ENCODE data around the gene ZNF155.

Gene ZNF155

GRCh38 chr19:43960411-43960810, 23.6 kb upstream of the ZNF155 start:
- Histone ChIP-seq H3K4me3 (ENCODE audit: low read length) (no peak overlapping the region), H3K4ac (ENCODE audit: low read depth, low read length) (no peak overlapping the region), H2BK15ac (replicated peaks; ENCODE audit: low read depth) (no peak overlapping the region), H3K18ac (ENCODE audit: low read length) (no peak overlapping the region), H3K36me3 (ENCODE audit: control insufficient read depth, insufficient read depth, low read length) (no peaks in the 10 kb centered on the region), H3K9ac (ENCODE audit: low read length) (no peak overlapping the region), H4K5ac (ENCODE audit: low read length) (no peak overlapping the region), H3K27ac (ENCODE audit: low read depth, low read length) (no peak overlapping the region), H3K56ac (ENCODE audit: low read length) (no peak overlapping the region), H3K27me3 (ENCODE audit: insufficient read depth, low read length, poor library complexity) (no peaks in the 10 kb centered on the region), H3K4me2 (ENCODE audit: low read length) (no peak overlapping the region), H2AK5ac (ENCODE audit: low read length) (no peak overlapping the region), H3K23ac (ENCODE audit: low read length) (no peak overlapping the region), H3K4me1 (ENCODE audit: control insufficient read depth, low read depth, low read length) (no peaks in the 10 kb centered on the region), H4K8ac (ENCODE audit: low read depth, low read length) (no peak overlapping the region), H2BK5ac (ENCODE audit: low read length) (no peak overlapping the region), H2BK120ac (ENCODE audit: low read depth, low read length) (no peak overlapping the region), H3K79me2 (ENCODE audit: control insufficient read depth, insufficient read depth, low read length) (no peaks in the 10 kb centered on the region), H3K79me1 (ENCODE audit: low read length) (no peaks in the 10 kb centered on the region)
- no CpG with 5 or more reads among the region's 4 CpGs for WGBS (ENCODE audit: extremely low coverage, insufficient coverage, low lambda C conversion rate)
- no peak for DNase-seq

DNA sequence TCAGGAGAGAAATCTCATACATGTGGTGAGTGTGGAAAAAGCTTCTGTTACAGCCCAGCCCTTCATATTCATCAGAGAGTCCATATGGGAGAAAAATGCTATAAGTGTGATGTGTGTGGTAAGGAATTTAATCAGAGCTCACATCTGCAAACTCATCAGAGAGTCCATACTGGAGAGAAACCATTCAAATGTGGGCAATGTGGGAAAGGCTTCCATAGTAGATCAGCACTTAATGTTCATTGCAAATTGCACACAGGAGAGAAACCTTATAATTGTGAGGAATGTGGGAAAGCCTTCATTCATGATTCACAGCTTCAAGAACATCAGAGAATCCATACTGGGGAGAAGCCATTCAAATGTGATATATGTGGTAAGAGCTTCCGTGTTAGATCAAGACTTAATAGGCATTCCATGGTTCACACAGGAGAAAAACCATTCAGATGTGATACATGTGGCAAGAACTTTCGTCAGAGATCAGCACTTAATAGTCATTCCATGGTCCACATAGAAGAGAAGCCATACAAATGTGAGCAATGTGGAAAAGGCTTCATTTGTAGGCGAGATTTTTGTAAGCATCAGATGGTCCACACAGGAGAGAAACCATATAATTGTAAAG, 17.8 kb upstream of the ZNF155 start:
- H2BK15ac ChIP-seq (replicated peaks; ENCODE audit: low read depth), result no peak overlapping the region
- WGBS (ENCODE audit: extremely low coverage, insufficient coverage, low lambda C conversion rate), result no CpG with 5 or more reads among the region's 3 CpGs
- peak; percentile 41 for DNase-seq
- H3K56ac ChIP-seq (ENCODE audit: low read length), result no peak overlapping the region
- H3K4me3 ChIP-seq (ENCODE audit: low read length), result peak overlapping the region; percentile 25
- no peak overlapping the region for H4K5ac ChIP-seq (ENCODE audit: low read length)
- H3K4me1 ChIP-seq (ENCODE audit: control insufficient read depth, low read depth, low read length), result no peaks in the 10 kb centered on the region
- H3K4ac ChIP-seq (ENCODE audit: low read depth, low read length), result no peak overlapping the region
- no peaks in the 10 kb centered on the region for H3K79me1 ChIP-seq (ENCODE audit: low read length)
- no peak overlapping the region for H3K23ac ChIP-seq (ENCODE audit: low read length)
- no peaks in the 10 kb centered on the region for H3K79me2 ChIP-seq (ENCODE audit: control insufficient read depth, insufficient read depth, low read length)
- no peak overlapping the region for H3K18ac ChIP-seq (ENCODE audit: low read length)
- no peak overlapping the region for H3K27ac ChIP-seq (ENCODE audit: low read depth, low read length)
- H3K9ac ChIP-seq (ENCODE audit: low read length), result no peak overlapping the region
- peaks cover 14% of the 10 kb centered on the region for H3K36me3 ChIP-seq (ENCODE audit: control insufficient read depth, insufficient read depth, low read length)
- no peak overlapping the region for H4K8ac ChIP-seq (ENCODE audit: low read depth, low read length)
- no peak overlapping the region for H2BK120ac ChIP-seq (ENCODE audit: low read depth, low read length)
- H3K4me2 ChIP-seq (ENCODE audit: low read length), result no peak overlapping the region
- no peak overlapping the region for H2BK5ac ChIP-seq (ENCODE audit: low read length)
- no peak overlapping the region for H2AK5ac ChIP-seq (ENCODE audit: low read length)
- no peaks in the 10 kb centered on the region for H3K27me3 ChIP-seq (ENCODE audit: insufficient read depth, low read length, poor library complexity)

GRCh38 chr19:43976732-43977131, 7.3 kb upstream of the ZNF155 start:
- Histone ChIP-seq H2AK5ac (ENCODE audit: low read length) (no peak overlapping the region), H3K27ac (ENCODE audit: low read depth, low read length) (no peak overlapping the region), H2BK15ac (replicated peaks; ENCODE audit: low read depth) (no peak overlapping the region), H3K4ac (ENCODE audit: low read depth, low read length) (no peak overlapping the region), H3K23ac (ENCODE audit: low read length) (no peak overlapping the region), H3K4me3 (ENCODE audit: low read length) (no peak overlapping the region), H3K56ac (ENCODE audit: low read length) (no peak overlapping the region), H3K79me1 (ENCODE audit: low read length) (no peaks in the 10 kb centered on the region), H2BK5ac (ENCODE audit: low read length) (no peak overlapping the region), H3K4me2 (ENCODE audit: low read length) (no peak overlapping the region), H3K27me3 (ENCODE audit: insufficient read depth, low read length, poor library complexity) (no peaks in the 10 kb centered on the region), H4K8ac (ENCODE audit: low read depth, low read length) (no peak overlapping the region), H3K18ac (ENCODE audit: low read length) (no peak overlapping the region), H2BK120ac (ENCODE audit: low read depth, low read length) (no peak overlapping the region), H3K79me2 (ENCODE audit: control insufficient read depth, insufficient read depth, low read length) (no peaks in the 10 kb centered on the region), H3K4me1 (ENCODE audit: control insufficient read depth, low read depth, low read length) (no peaks in the 10 kb centered on the region), H3K9ac (ENCODE audit: low read length) (no peak overlapping the region), H4K5ac (ENCODE audit: low read length) (no peak overlapping the region), H3K36me3 (ENCODE audit: control insufficient read depth, insufficient read depth, low read length) (no peaks in the 10 kb centered on the region)
- WGBS (ENCODE audit: extremely low coverage, insufficient coverage, low lambda C conversion rate), result no CpG with 5 or more reads among the region's 1 CpG
- DNase-seq, result no peak

- Histone ChIP-seq H2BK5ac (ENCODE audit: low read length) (no peak overlapping the region), H3K4ac (ENCODE audit: low read depth, low read length) (no peak overlapping the region), H4K5ac (ENCODE audit: low read length) (no peak overlapping the region), H3K36me3 (ENCODE audit: control insufficient read depth, insufficient read depth, low read length) (no peaks in the 10 kb centered on the region), H2BK15ac (replicated peaks; ENCODE audit: low read depth) (no peak overlapping the region), H3K4me3 (ENCODE audit: low read length) (no peak overlapping the region), H3K4me2 (ENCODE audit: low read length) (no peak overlapping the region), H3K23ac (ENCODE audit: low read length) (no peak overlapping the region), H2AK5ac (ENCODE audit: low read length) (no peak overlapping the region), H3K27me3 (ENCODE audit: insufficient read depth, low read length, poor library complexity) (no peaks in the 10 kb centered on the region), H3K9ac (ENCODE audit: low read length) (no peak overlapping the region), H3K4me1 (ENCODE audit: control insufficient read depth, low read depth, low read length) (no peaks in the 10 kb centered on the region), H3K27ac (ENCODE audit: low read depth, low read length) (no peak overlapping the region), H2BK120ac (ENCODE audit: low read depth, low read length) (no peak overlapping the region), H3K18ac (ENCODE audit: low read length) (no peak overlapping the region), H4K8ac (ENCODE audit: low read depth, low read length) (no peak overlapping the region), H3K56ac (ENCODE audit: low read length) (no peak overlapping the region), H3K79me1 (ENCODE audit: low read length) (peaks cover 7% of the 10 kb centered on the region), H3K79me2 (ENCODE audit: control insufficient read depth, insufficient read depth, low read length) (no peaks in the 10 kb centered on the region)
- no peak for DNase-seq
- no CpG with 5 or more reads among the region's 2 CpGs for WGBS (ENCODE audit: extremely low coverage, insufficient coverage, low lambda C conversion rate)
Measured at GRCh38 chr19:43983544-43983911, 460 bp upstream of the ZNF155 start.

- WGBS (ENCODE audit: extremely low coverage, insufficient coverage, low lambda C conversion rate), result no CpG with 5 or more reads among the region's 14 CpGs
- H4K8ac ChIP-seq (ENCODE audit: low read depth, low read length), result no peak overlapping the region
- H3K18ac ChIP-seq (ENCODE audit: low read length), result no peak overlapping the region
- H3K23ac ChIP-seq (ENCODE audit: low read length), result no peak overlapping the region
- no peak for DNase-seq
- H3K27ac ChIP-seq (ENCODE audit: low read depth, low read length), result no peak overlapping the region
- no peak overlapping the region for H4K5ac ChIP-seq (ENCODE audit: low read length)
- peaks cover 7% of the 10 kb centered on the region for H3K79me1 ChIP-seq (ENCODE audit: low read length)
- peak overlapping the region; percentile 63 for H3K4me2 ChIP-seq (ENCODE audit: low read length)
- no peaks in the 10 kb centered on the region for H3K27me3 ChIP-seq (ENCODE audit: insufficient read depth, low read length, poor library complexity)
- peak overlapping the region; percentile 86 for H3K9ac ChIP-seq (ENCODE audit: low read length)
- H2BK120ac ChIP-seq (ENCODE audit: low read depth, low read length), result no peak overlapping the region
- no peak overlapping the region for H2BK15ac ChIP-seq (replicated peaks; ENCODE audit: low read depth)
- H3K4me3 ChIP-seq (ENCODE audit: low read length), result peak overlapping the region; percentile 95
- no peak overlapping the region for H2BK5ac ChIP-seq (ENCODE audit: low read length)
- H3K56ac ChIP-seq (ENCODE audit: low read length), result peak overlapping the region; percentile 92
- no peaks in the 10 kb centered on the region for H3K4me1 ChIP-seq (ENCODE audit: control insufficient read depth, low read depth, low read length)
- no peaks in the 10 kb centered on the region for H3K79me2 ChIP-seq (ENCODE audit: control insufficient read depth, insufficient read depth, low read length)
- no peak overlapping the region for H2AK5ac ChIP-seq (ENCODE audit: low read length)
- H3K4ac ChIP-seq (ENCODE audit: low read depth, low read length), result no peak overlapping the region
- H3K36me3 ChIP-seq (ENCODE audit: control insufficient read depth, insufficient read depth, low read length), result no peaks in the 10 kb centered on the region
Measured at GRCh38 chr19:43984687-43985000, 656 bp downstream of the ZNF155 start.

DNA sequence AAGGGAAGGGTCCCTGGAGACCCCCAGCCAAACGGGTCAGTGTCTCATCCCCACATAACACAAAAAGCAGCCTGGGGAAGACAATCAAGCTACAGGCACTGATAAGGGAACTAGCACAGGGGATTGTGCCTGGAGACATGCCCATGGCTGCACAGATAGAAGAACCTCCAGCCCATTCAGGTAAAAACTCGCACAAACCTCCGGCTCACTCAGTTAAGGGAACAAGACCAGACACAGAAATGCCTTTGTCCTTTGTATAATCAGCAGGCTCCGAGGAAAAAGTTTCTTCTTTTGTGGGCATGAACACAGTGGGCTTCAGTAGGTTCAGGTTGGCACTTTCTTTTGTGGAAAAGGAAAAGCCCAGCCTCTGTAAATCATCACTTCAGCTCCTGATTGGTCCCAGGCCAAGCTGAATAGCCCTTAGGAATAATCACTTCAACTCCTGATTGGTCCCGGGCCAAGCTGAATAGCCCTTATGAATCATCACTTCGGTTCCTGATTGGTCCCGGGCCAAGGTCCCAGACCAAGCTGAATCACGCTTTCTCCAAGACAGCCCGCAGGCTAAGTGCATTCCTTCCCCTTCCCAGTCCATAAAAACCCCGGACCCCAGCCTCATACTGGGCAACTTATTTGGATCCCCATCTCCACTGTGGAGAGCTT, 13.8 kb downstream of the ZNF155 start:
- no peak overlapping the region for H3K27ac ChIP-seq (ENCODE audit: low read depth, low read length)
- no peaks in the 10 kb centered on the region for H3K79me1 ChIP-seq (ENCODE audit: low read length)
- no peak overlapping the region for H2BK5ac ChIP-seq (ENCODE audit: low read length)
- no peak overlapping the region for H4K5ac ChIP-seq (ENCODE audit: low read length)
- no peak overlapping the region for H3K9ac ChIP-seq (ENCODE audit: low read length)
- H3K18ac ChIP-seq (ENCODE audit: low read length), result no peak overlapping the region
- H3K4me3 ChIP-seq (ENCODE audit: low read length), result no peak overlapping the region
- H2AK5ac ChIP-seq (ENCODE audit: low read length), result no peak overlapping the region
- H3K4me1 ChIP-seq (ENCODE audit: control insufficient read depth, low read depth, low read length), result no peaks in the 10 kb centered on the region
- no peak overlapping the region for H3K4ac ChIP-seq (ENCODE audit: low read depth, low read length)
- H3K4me2 ChIP-seq (ENCODE audit: low read length), result no peak overlapping the region
- H3K23ac ChIP-seq (ENCODE audit: low read length), result no peak overlapping the region
- no CpG with 5 or more reads among the region's 10 CpGs for WGBS (ENCODE audit: extremely low coverage, insufficient coverage, low lambda C conversion rate)
- no peak overlapping the region for H4K8ac ChIP-seq (ENCODE audit: low read depth, low read length)
- no peaks in the 10 kb centered on the region for H3K79me2 ChIP-seq (ENCODE audit: control insufficient read depth, insufficient read depth, low read length)
- H2BK15ac ChIP-seq (replicated peaks; ENCODE audit: low read depth), result no peak overlapping the region
- no peaks in the 10 kb centered on the region for H3K27me3 ChIP-seq (ENCODE audit: insufficient read depth, low read length, poor library complexity)
- peaks cover 2% of the 10 kb centered on the region for H3K36me3 ChIP-seq (ENCODE audit: control insufficient read depth, insufficient read depth, low read length)
- H2BK120ac ChIP-seq (ENCODE audit: low read depth, low read length), result no peak overlapping the region
- DNase-seq, result no peak
- no peak overlapping the region for H3K56ac ChIP-seq (ENCODE audit: low read length)

Data from mesendoderm (in vitro differentiated cells).